Activated CD4-positive, alpha-beta T cell treated with anti-CD3 and anti-CD28 coated beads, Interleukin-2, amount 10 ng/mL, durations not matched to agents 7 days and 5 days (primary cell): ENCODE data around the gene TMC4. TPM values are rescaled to one million over a fixed set of nuclear protein-coding genes. Genes with fewer than 3 reads are reported as not detected.

Source experiments
- CTCF ChIA-PET: fragments of 350-600 bp; sonication (Branson Sonifier 250); formaldehyde crosslinking; loops from one replicate; lab custom pipeline; 2021; ENCODE audit warnings: antibody characterized with exemption; lab: Charles Lee
- POLR2A ChIA-PET: fragments of 350-600 bp; sonication (Branson Sonifier 250); formaldehyde crosslinking; loops from one replicate; lab custom pipeline; 2021; ENCODE audit warnings: antibody characterized with exemption; lab: Charles Lee
- DNase-seq: peaks from one replicate; pipeline ENCODE4 v3.0.0-alpha.2; 2020
- H3K27ac Mint-ChIP-seq: one replicate; pipeline ENCODE4 v1.8.0; 2021; ENCODE audit warnings: mild to moderate bottlenecking, moderate library complexity, mixed read lengths
- H3K27me3 Mint-ChIP-seq: one replicate; pipeline ENCODE4 v1.8.0; 2021; ENCODE audit warnings: mixed read lengths
- H3K36me3 Mint-ChIP-seq: one replicate; pipeline ENCODE4 v1.8.0; 2021; ENCODE audit warnings: low read depth, mixed read lengths
- H3K4me1 Mint-ChIP-seq: one replicate; pipeline ENCODE4 v1.8.0; 2021; ENCODE audit warnings: mixed read lengths
- H3K4me3 Mint-ChIP-seq: one replicate; pipeline ENCODE4 v1.8.0; 2021; ENCODE audit warnings: mild to moderate bottlenecking, moderate library complexity, mixed read lengths
- H3K9me3 Mint-ChIP-seq: one replicate; pipeline ENCODE4 v1.8.0; 2021; ENCODE audit warnings: mixed read lengths
- total RNA-seq, 2 experiments: library from RNA; stranded (reverse); gene quantifications; one replicate each; pipeline ENCODE4 v1.2.3, GENCODE V29; 2021

The TMC4 gene
- total RNA-seq, 2 experiments from 2014 or later, result 4.6 to 4.9 TPM

- Mint-ChIP-seq H3K36me3 (no peaks in the 10 kb centered on the region), H3K9me3 (no peaks in the 10 kb centered on the region), H3K27me3 (no peaks in the 10 kb centered on the region), H3K27ac (no peak overlapping the region), H3K4me1 (peaks cover 17% of the 10 kb centered on the region), H3K4me3 (no peak overlapping the region)
- no peak for DNase-seq
- ChIA-PET CTCF (interaction anchor here (0.5 to 3.9 kb wide), 8 partner anchors 10 to 824 kb away, joined by 3 to 27 read pairs (median 5); partner anchors contain the start of genes CNOT3, LENG1 and MBOAT7), POLR2A (no interaction called here)
Measured at GRCh38 chr19:54169149-54169740, 3.7 kb downstream of the TMC4 start.

DNA sequence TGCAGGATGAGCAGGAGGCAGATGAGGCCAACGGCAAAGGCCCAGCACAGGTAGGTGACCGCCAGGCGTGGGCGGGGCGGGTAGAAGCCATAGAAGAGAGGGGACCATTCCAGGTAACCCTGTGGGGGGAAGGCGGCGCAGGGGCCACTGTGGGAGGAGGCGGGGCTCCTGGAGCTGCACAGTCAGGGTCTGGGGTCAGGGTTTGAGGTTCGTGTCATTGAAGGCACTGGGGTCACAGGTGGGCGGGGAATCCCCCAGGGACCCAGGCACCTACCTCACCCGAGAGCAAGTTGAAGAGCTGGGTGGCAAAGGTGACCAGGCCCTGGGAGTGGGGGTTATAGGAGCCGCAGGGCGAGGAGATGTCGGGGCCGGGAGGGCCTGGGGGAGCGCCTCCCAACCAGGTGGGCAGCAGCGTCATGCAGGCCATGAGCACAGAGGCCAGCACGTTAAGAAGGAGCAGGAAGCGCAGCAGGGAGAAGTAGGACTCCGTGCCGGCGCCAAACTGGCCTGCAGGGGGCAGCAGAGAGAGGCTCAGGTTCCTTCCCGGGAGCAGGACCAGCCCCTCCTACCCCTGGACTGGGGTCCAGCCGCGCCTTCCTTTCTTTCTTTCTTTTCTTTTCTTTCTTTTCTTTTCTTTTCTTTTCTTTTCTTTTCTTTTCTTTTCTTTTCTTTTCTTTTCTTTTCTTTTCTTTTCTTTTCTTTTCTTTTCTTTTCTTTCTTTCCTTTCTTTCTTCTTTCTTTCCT, 4.6 kb downstream of the TMC4 start:
- Mint-ChIP-seq H3K36me3 (no peaks in the 10 kb centered on the region), H3K27ac (no peak overlapping the region), H3K9me3 (no peaks in the 10 kb centered on the region), H3K4me1 (peaks cover 23% of the 10 kb centered on the region), H3K27me3 (no peaks in the 10 kb centered on the region), H3K4me3 (no peak overlapping the region)
- DNase-seq, result peak; percentile 89
- CTCF ChIA-PET, result interaction anchor here (0.5 to 3.9 kb wide), 8 partner anchors 9 to 825 kb away, joined by 3 to 27 read pairs (median 5); partner anchors contain the start of genes CNOT3, LENG1 and MBOAT7
- POLR2A ChIA-PET, result no interaction called here

DNA sequence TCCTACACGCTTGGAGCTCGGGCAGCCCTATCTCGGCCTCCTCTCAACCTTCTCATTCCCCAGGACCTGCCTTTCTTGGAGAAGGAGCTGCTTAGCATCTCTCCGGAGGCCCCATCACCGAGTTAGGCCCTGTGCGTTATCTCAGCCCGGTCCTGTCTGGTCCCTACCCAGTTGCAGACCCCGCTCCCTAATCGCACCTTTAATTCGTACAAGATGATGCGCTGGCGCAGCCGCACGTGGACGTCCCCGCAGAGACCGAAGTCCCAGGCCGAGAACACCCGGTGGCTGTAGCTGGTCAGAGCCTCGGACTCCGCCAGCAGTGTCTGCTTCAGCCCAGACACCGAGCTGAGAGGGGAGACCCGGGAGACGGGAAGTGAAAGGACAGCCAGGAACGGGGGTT, 7.7 kb downstream of the TMC4 start:
- Mint-ChIP-seq H3K4me1 (peaks cover 46% of the 10 kb centered on the region), H3K36me3 (peaks cover 3% of the 10 kb centered on the region), H3K27me3 (no peaks in the 10 kb centered on the region), H3K27ac (no peak overlapping the region), H3K4me3 (no peak overlapping the region), H3K9me3 (no peaks in the 10 kb centered on the region)
- CTCF ChIA-PET, result interaction anchor here (1.1 kb wide), 1 partner anchor 24 kb away, joined by 3 read pairs; the partner anchor contains the start of gene MBOAT7
- no peak for DNase-seq
- POLR2A ChIA-PET, result no interaction called here

DNA sequence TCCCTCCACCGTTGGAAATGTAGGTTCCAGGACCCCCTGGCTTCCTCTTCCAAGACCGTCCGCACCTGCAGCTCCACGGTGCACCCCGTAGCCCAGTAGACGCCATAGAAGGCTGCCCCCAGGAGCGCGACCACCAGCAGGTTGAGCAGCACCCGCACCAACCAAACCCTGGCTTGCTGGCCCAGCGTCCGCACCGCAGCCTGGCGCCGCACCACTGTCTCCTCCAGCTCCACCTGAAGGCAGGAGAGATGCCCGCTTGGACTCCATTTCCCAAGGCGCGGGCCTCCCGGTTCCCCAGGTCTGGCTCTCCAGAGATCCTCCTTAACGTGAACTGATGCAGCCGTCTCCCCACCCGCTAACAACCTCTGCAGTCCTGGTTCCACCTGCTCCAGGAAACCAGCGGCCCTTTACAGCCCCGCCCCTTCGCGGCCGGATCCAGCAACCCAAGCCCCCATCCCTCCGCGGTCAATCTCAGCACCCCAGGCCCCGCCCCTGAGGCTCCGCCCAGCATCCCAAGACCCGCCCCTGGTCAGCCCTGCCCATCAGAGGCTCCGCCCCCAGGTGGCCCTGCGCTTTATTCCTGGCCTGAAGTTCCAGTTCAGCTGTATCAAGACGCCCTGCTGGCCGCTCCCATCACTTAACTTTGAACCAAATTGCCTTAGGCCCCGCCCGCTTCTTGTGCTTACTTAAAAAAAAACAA, 8.4 kb downstream of the TMC4 start:
- Mint-ChIP-seq H3K4me1 (peaks cover 49% of the 10 kb centered on the region), H3K27ac (peak overlapping the region; percentile 69), H3K36me3 (peaks cover 3% of the 10 kb centered on the region), H3K27me3 (no peaks in the 10 kb centered on the region), H3K4me3 (peak overlapping the region; percentile 74), H3K9me3 (no peaks in the 10 kb centered on the region)
- POLR2A ChIA-PET, result no interaction called here
- peak; percentile 74 for DNase-seq
- CTCF ChIA-PET, result interaction anchor here (0.6 to 1.5 kb wide), 4 partner anchors 19 to 217 kb away, joined by 3 to 4 read pairs (median 4); partner anchors contain the start of gene MBOAT7

DNA sequence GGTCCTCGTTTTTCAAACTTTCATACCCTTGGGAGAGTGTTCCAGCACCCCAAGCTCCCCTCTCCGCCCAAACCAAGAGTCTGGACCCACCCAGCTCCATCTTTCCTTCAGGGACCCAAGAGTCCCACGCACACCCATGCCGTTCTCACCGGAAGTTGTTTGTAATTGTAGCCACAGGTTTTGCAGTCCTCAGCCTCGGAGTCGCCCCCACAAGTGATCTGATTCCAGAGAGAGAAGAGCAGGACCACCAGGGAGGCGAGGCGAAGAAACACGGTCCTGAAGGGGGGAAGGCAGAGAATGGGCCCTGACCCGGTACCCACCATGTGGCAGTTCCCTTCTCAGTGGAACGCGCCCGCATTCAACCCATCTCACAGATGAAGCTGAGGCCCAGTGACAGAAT, 10.1 kb downstream of the TMC4 start:
- H3K27me3 Mint-ChIP-seq, result no peaks in the 10 kb centered on the region
- H3K4me3 Mint-ChIP-seq, result peak overlapping the region; percentile 83
- ChIA-PET CTCF (no interaction called here), POLR2A (no interaction called here)
- H3K27ac Mint-ChIP-seq, result peak overlapping the region; percentile 91
- peaks cover 9% of the 10 kb centered on the region for H3K36me3 Mint-ChIP-seq
- H3K9me3 Mint-ChIP-seq, result no peaks in the 10 kb centered on the region
- peaks cover 48% of the 10 kb centered on the region for H3K4me1 Mint-ChIP-seq
- DNase-seq, result no peak

- peaks cover 48% of the 10 kb centered on the region for H3K4me1 Mint-ChIP-seq
- DNase-seq, result peak; percentile 86
- POLR2A ChIA-PET, result no interaction called here
- no peaks in the 10 kb centered on the region for H3K9me3 Mint-ChIP-seq
- H3K36me3 Mint-ChIP-seq, result peaks cover 12% of the 10 kb centered on the region
- no peaks in the 10 kb centered on the region for H3K27me3 Mint-ChIP-seq
- peak overlapping the region; percentile 91 for H3K27ac Mint-ChIP-seq
- CTCF ChIA-PET, result no interaction called here
- H3K4me3 Mint-ChIP-seq, result peak overlapping the region; percentile 96
Measured at GRCh38 chr19:54162241-54162805, 10.6 kb downstream of the TMC4 start.

- CTCF ChIA-PET, result interaction anchor here (0.6 kb wide), 1 partner anchor 9 kb away, joined by 4 read pairs; no protein-coding TSS in a partner anchor
- Mint-ChIP-seq H3K9me3 (no peaks in the 10 kb centered on the region), H3K36me3 (peaks cover 23% of the 10 kb centered on the region), H3K4me3 (peak overlapping the region; percentile 96), H3K27me3 (no peaks in the 10 kb centered on the region), H3K4me1 (peaks cover 54% of the 10 kb centered on the region), H3K27ac (peak overlapping the region; percentile 99)
- DNase-seq, result no peak
- POLR2A ChIA-PET, result interaction anchor here (0.6 kb wide), 1 partner anchor 24 kb away, joined by 3 read pairs; no protein-coding TSS in a partner anchor
Measured at GRCh38 chr19:54160854-54161253, 12.1 kb downstream of the TMC4 start.

DNA sequence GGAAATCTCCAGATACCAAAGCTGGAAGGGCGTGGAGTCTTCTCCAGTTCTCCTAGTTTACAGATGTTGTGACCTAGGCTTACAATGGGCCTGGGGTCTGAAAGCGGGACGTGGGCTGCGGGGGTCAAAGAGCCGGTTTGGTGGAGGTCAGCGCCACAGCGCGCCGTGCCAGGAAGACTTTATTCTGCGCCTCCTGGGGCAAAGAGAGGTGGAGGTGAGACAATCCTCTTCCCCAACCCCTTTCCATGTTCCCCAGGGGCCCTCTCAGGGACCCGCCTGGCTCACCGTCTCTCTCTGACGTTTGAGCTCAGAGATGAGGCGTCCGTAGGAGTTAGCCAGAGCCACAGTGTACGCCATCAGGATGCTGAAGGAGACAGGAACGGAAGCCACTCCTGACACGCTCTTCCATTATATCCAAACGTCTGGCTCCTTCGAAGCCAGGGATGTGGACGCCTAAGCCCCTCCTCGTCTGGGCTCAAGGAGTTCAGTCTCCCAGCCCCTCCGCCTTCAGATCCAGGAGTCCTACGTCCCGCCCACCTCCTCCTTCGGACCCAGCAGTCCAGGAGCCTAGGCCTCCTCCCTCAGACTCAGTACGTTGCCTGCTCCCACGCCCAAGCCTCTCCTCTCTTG, 12.7 kb downstream of the TMC4 start:
- Mint-ChIP-seq H3K27ac (peak overlapping the region; percentile 99), H3K27me3 (no peaks in the 10 kb centered on the region), H3K4me3 (peak overlapping the region; percentile 96), H3K36me3 (peaks cover 25% of the 10 kb centered on the region), H3K9me3 (no peaks in the 10 kb centered on the region), H3K4me1 (peaks cover 53% of the 10 kb centered on the region)
- POLR2A ChIA-PET, result interaction anchor here (0.6 to 1.1 kb wide), 2 partner anchors 23 kb away, joined by 3 to 7 read pairs; partner anchors contain the start of gene CNOT3
- CTCF ChIA-PET, result interaction anchor here (0.6 to 2.3 kb wide), 3 partner anchors 8 to 17 kb away, joined by 3 to 9 read pairs (median 4); no protein-coding TSS in a partner anchor
- DNase-seq, result peak; percentile 21

GRCh38 chr19:54159352-54160181, 13.4 kb downstream of the TMC4 start, which contains the start of gene LENG1:
LENG1 (minus strand) TSS chr19:54159721; CDS start chr19:54159695, 26 bp downstream.
- Mint-ChIP-seq H3K27ac (peak within 1 kb of the TSS; percentile 99), H3K4me1 (peaks cover 57% of the 10 kb centered on the region), H3K27me3 (no peaks in the 10 kb centered on the region)

GRCh38 chr19:54158812-54159351, 14.1 kb downstream of the TMC4 start:
- H3K9me3 Mint-ChIP-seq, result no peaks in the 10 kb centered on the region
- H3K4me3 Mint-ChIP-seq, result peak overlapping the region; percentile 96
- peak; percentile 46 for DNase-seq
- ChIA-PET POLR2A (interaction anchor here (0.9 to 1.1 kb wide), 2 partner anchors 22 to 42 kb away, joined by 3 to 7 read pairs; partner anchors contain the start of gene CNOT3), CTCF (interaction anchor here (0.5 to 2.3 kb wide), 6 partner anchors 10 to 47 kb away, joined by 3 to 9 read pairs (median 4); partner anchors contain the start of gene CNOT3)
- no peaks in the 10 kb centered on the region for H3K27me3 Mint-ChIP-seq
- H3K36me3 Mint-ChIP-seq, result peaks cover 39% of the 10 kb centered on the region
- H3K4me1 Mint-ChIP-seq, result peaks cover 58% of the 10 kb centered on the region
- peak overlapping the region; percentile 99 for H3K27ac Mint-ChIP-seq

More at GRCh38 chr19:54159352-54160181, 13.4 kb downstream of the TMC4 start, which contains the start of gene LENG1:
- POLR2A ChIA-PET, result interaction anchor here (0.9 to 1.1 kb wide), 2 partner anchors 23 to 42 kb away, joined by 3 to 7 read pairs; partner anchors contain the start of gene CNOT3
- peak; percentile 100 for DNase-seq
- CTCF ChIA-PET, result interaction anchor here (0.5 to 2.3 kb wide), 5 partner anchors 9 to 304 kb away, joined by 3 to 9 read pairs (median 5); partner anchors contain the start of genes CNOT3 and LENG9
- Mint-ChIP-seq H3K9me3 (no peaks in the 10 kb centered on the region), H3K4me3 (peak within 1 kb of the TSS; percentile 96), H3K36me3 (peaks cover 32% of the 10 kb centered on the region)
